Measurements from ENCODE around the gene SLC12A7.
"Not testable (repeated sequence)": the region's sequence is repeated elsewhere in the genome, so short reads cannot be mapped to it uniquely, and the experiment has no call there.

Gene SLC12A7

DNA sequence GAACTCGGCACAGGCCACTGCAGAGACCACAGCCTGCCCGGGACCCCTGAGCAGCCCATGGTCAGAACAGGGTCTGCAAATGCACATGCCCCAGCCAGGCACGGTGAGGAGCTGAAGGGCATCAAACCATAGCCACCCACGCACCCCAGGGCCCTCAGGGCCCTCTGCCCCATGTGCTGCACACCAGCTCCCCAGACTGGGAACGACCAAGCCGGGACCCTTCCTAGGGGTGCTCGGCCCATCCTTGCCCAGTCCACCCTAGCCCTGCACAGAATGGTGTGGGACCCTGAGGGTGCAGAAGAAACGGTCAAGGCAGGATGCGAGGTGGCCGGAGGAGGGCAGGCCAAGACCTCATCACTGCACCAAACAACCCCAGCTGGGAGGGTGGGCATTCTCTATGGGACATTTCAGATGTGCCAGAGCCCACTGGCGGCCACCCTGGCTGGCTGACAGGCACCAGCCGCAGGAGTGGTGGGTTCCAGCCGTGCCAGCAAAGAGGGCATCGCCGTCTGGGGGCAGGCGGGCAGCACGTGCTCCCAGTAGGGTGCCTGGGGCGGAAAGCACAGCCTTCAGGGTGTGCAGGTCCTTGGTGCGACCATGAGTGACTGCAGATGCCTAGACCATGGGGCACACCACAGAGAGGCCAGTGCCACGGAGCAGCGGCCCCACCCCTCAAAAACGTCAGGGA is 16.4 kb downstream of the SLC12A7 start:
- DNase-seq, result no peak

DNA sequence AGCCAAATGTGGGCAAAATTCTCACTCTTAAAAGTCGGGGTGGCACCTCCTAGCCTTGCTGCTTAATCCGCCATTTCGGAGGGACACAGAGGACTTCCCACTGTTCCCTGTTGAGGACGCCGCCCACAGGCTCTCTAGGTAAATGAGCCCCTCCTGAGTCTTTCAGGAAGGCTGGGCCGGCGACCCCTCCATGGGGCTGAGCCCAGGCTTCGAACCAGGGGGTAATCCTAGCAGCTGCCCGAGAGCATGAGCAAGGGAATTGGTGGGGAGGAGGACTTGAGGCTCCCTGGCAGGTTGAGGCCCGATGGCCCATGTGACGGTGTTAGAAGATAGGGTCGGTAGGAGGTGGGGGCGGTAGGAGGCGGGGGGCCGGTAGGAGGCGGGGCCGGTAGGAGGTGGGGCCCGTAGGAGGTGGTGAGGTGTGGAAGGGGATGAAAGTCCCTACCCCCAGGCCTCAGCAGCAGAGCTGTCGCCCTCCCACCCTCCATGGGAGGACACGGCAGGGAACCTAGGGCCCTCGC is 17.1 kb downstream of the SLC12A7 start:
- no peak for DNase-seq

DNA sequence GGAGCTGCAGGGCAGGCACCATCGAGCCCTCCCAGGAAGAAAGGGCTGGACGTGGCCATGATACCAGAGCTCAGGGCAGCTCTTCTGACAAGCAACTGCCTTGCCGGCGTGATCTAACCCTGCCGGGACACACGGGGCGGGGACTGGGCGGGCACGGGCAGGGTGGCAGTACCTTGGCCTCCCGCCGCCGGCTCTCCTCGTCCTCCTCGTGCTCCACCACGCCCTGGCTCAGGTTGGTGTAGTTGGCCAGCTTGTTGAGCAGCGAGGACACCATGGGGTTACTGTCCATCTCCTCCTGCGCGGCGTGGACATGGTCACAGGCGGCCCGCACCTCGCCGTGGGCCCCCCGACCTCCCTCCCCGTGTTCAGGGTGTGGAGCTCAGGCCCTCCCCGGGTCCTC is 18.5 kb downstream of the SLC12A7 start:
- no peak for DNase-seq

DNA sequence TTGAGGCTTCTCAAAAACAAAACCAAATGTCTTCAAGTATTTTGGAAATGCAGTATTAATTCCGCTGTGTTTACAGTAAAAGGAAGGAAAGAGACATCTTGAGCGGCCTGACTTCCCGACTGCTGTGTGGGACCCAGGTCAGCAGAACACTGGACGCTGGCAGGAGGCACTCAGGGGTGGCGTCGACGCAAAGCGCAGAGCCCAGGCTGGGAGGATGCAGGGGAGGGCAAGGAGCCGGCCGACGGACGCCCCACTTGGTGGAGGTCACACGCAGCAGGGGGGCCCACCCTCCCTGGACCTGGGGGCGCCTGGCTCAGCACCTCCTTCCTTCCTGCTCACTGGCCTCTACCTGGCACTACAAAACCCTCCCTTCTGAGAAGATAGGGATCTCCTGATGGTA is 19.7 kb downstream of the SLC12A7 start:
- no peak for DNase-seq

DNA sequence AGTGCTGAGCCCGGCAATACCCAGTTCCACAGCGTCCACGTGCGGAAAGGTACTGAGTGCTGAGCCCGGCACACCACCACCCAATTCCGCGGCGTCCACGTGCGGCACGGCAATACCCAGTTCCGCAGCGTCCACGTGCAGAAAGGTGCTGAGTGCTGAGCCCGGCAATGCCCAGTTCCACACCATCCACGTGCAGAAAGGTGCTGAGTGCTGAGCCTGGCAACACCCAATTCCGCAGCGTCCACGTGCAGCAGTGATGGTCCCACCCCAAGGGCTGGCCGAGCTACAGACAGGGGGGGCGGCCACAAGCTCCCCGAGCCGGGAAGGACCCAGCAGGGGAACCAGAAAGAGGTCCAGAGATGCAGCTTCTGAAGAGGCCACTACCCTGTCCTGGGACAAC is 20.2 kb downstream of the SLC12A7 start:
- DNase-seq, result no peak

DNA sequence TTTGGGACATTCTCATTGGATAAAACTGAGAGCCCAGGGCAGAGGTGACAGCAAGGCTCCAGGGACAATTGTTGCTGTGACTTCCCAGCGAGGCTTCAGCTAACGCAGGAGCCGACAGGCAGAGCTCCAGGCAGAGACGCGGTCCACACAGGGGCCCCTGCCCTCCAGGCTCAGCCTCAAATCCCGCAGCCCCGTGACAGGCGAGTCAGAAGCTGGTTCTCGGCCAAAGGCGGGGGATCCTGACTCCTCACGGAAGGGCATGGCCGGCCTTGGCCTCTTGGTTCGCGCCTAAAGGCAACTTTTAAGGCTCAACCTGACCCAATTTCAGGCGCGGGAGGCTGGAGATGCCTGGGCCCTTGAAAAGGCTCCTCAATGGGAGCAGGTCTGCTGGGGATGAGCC is 21.3 kb downstream of the SLC12A7 start:
- no peak for DNase-seq

DNA sequence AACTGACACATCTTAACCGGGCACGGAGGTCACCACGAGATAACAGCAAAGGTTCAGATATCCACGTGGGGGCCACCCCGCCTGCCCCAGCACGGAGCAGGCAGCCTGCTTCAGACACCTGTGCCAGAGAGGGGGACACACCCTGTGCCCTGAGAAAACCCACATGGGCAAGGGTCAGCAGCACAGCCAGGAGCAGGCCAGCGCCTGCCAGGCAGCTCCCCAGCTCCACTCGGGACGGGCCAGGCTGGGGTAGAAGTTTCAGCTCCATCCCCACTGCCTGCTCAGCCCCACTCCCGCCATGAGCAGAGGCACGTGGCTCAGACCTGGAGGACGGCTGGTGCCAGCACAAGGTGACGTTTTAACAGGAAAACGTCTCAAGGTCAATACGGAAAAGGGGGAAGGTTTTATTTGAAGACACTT is 22.2 kb downstream of the SLC12A7 start:
- DNase-seq, result no peak

DNA sequence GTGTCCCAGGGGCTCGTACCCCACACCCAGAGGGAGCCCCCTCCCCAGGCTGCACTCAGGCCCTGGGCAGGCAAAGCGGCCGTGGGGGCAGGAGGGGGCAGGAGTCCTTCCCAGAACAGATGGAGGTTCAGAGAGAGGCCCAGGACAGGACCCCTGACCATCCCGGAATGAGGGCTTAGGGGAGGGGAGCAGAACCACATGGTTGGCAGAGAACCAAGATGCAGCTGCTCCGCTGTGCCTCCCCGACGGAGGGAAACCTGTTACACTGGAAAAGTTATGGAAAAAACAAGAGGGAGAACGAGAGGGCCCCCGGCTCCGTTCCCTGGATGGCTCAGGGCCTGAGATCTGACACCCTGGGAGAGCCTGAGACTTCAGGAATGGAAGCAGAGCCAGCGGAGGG is 22.7 kb downstream of the SLC12A7 start:
- no peak for DNase-seq

DNA sequence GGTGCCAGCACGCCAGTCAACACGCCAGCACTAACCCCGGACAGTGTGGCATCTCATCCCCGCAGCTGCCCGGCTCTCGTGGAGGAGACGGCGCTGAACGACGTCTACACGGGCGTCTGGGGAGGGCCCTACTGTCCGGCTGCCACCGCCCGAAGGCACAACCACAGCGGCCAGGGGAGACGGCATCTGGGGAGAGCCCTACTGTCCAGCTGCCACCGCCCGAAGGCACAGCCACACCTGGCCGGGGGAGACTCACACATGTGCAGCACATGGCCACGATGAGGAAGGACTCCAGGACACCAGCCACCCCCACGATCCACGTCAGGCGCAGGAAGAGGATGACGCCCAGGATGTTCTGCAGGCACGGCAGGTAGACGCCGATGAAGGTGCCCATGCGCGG is 23.1 kb downstream of the SLC12A7 start:
- no peak for DNase-seq

DNA sequence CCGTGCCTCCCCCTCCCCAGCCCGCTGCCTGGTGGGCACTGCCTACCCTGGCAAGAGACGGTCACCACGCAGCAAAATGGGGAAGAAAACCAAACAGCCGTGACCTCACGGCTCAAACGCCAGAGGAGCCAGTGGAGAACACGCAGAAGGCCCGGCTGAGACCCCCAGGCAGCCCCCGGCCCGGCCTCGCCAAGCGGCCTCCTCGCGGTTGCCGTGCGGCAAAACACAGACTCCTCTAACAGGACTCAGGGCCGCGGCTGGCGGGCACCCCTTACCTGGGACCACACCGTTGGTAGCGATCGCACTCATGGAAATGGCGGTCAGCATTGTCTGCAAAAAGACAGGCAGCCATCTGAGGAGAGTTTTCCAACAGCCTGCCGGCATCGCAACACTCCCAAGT is 23.8 kb downstream of the SLC12A7 start:
- DNase-seq, result no peak

DNA sequence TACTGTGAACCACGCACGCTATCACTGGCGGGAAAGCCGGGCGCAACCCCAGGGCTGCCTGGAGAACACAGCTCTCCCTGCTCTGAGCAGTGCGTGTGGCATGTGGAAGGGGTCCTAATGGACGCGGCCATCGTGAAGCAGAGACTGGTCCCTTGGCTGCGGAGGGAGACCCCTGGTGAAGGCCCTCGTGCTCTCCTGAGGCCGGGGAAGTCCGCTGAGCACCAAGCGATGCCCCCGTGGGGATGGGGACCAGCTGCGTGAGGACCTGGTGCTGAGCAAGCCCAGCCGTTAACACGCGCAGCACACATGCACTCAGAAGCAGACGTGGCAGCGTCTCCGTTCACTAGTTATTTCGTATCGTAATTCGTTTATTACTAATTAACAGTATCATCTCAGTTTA is 24.4 kb downstream of the SLC12A7 start:
- no peak for DNase-seq

DNA sequence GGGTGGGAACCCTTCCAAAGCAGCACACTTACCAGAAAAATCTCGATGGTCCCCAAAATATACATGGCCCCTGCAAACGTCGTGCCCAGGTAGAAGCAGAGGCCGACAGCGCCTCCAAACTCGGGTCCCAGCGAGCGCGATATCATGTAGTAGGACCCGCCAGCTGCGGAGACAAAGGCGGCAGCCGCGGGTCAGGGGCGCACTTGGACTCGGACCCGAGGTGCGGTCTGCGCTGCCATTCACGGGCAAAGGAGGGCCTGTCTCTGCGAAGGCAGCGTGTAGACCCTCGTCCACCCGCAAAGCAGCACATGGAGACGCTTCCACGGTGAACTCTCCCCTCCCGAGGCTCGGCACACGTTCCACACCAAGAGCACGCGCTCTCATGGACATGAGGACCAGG is 25.0 kb downstream of the SLC12A7 start:
- no peak for DNase-seq

DNA sequence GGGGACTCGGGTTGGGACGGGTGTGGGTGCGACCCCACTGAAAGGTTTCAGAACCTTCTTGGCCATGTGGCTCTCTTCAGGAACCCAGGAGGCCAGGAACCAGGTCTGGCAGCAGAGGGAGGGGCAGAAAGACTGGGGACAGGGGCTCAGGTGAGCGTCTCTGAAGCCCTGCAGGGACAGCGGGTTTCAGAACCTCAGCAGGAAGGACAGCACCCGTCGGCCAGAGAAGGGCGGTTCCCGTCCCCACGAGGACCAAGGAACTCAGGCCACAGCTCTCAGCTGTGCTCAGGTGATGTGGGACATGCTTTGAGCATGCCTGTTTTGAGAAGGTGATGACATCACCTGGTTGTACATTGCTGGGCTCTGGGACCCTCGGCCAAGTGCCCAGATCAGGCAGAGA is 25.7 kb downstream of the SLC12A7 start:
- no peak for DNase-seq

DNA sequence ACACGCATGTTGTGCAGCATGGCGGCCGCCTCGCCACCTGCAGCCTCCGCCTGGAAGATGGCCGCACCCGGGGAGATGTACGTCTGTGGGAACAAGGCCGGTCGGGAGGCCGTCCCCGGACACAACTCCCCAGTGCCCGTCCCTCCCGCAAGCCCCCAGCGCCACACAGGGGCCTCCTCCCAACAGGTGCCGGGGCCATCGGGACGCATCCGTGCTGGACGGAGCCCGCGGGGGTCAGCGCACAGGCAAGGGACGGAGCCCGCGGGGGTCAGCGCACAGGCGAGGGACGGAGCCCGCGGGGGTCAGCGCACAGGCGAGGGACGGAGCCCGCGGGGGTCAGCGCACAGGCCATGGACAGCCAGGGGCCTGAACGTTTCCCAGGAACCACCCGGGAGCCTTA is 26.5 kb downstream of the SLC12A7 start:
- no peak for DNase-seq

DNA sequence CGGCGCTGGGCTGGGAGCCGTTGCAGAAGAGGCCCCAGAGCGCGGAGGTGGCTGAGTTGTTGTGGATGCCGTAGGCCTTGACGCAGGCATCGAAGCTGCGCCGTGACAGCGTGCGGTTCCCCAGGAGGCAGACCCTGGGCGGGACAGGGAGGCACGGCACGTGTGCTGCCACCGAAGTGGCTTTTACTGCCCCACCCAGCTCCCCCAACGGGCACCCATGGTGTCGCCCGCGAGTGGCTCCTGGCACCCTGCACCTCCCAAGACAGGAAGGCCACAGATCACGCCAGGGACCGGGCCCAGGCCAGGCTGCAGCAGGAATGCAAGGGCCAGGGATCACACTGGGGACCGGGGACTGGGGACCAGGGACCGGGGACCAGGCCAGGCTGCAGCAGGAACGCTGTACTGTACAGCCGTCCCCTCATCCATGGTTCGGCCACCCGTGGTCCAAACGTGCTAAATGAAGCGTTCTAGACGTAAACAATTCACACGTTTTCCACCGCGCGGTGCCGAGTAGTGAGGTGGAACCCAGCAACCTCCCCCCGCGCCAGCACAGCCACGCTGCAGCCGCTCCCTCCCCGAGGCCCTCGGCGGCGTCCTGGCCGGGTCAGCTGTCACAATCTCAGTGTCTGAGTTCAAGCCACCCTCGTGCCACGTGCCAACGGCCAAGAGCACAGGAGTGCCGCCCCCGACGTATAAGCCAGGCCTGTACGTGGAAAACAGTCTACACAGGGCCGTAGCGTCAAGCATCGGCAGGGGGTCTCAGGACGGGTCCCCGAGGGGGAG is 27.8 kb downstream of the SLC12A7 start:
- no peak for DNase-seq

DNA sequence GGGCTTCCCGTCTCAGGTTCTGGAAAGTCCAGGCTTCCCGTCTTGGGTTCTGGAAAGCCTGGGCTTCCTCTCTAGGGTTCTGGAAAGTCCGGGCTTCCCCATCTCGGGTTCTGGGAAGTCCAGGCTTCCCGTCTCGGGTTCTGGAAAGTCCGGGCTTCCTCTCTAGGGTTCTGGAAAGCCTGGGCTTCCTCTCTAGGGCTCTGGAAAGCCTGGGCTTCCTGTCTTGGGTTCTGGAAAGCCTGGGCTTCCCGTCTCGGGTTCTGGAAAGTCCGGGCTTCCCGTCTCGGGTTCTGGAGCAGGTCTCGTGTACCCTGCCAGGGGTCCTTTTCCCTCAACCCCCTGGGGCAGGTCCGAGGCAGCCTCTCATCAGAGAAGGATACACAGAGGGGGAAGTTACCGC is 28.8 kb downstream of the SLC12A7 start:
- not testable (repeated sequence) for DNase-seq

DNA sequence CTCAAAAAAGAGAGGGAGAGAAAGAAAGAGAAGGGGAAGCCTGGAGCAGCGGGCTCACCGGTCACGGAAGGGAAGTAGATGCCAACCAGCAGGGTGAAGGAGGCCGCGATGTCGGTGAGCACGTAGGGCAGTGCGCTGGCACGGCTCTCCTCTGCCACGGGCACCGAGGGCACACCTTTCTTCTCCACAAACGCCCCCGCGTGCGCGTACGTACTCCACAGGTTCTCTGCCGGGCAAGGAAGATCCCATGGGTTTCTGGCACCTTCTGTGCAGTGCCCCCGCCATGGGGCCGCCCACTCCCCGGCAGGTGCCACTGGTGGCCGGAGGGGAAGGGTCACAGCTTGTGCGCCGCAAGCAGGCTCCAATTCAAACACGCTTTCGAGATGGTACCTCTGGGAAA is 30.3 kb downstream of the SLC12A7 start:
- no peak for DNase-seq

DNA sequence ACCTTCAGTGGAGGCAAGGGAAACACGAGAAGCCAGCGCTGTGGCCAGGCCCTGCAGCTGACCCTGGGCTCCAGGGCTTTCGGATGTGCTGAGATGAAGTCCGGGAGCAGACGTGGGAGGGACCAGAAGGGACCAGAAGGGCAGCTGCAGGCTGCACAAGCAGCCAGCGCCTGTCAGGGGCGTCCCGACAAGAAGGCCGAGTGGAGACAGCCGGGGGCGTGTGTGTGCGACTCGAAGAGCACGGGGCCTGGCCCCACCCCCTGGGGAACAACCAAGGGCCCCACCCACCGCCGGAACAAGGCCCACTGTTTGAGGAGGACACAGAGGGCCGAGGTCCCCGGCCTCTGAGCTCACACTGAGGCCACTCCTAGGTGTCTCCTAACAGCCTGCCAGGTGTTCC is 31.4 kb downstream of the SLC12A7 start:
- no peak for DNase-seq

DNA sequence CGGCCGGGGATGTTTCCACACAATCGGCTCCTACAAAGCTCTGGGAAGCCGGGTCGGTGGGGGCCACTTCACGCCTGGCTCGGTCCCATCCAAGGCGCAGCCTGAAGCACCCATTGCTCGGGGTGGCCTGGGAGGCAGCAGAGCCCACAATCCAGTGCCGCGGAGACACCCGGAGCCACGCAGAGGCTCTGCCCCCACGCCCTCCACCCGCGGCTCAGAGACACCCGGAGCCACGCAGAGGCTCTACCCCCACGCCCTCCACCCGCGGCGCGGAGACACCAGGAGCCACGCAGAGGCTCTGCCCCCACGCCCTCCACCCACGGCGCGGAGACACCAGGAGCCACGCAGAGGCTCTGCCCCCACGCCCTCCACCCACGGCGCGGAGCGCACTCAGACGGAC is 31.9 kb downstream of the SLC12A7 start:
- DNase-seq, result no peak

DNA sequence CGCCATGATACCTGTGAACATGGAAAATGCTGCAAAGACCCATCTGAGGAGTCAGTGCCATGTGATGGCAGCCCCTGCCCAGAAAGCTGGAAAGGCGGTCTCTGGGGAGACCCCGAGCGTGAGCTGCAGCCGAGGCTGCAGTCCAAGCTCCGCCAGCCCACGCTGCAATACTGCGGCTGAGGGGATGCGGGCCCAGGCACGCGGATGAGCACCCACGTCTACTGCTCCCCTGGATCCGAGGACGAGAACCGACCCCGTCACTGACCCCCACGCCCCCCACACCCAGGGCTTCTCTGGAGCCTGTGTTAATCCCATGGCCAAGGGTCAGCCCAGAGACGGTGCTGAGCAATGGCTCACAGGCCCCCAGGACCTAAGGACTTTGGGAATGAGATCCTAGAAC is 32.4 kb downstream of the SLC12A7 start:
- no peak for DNase-seq

DNA sequence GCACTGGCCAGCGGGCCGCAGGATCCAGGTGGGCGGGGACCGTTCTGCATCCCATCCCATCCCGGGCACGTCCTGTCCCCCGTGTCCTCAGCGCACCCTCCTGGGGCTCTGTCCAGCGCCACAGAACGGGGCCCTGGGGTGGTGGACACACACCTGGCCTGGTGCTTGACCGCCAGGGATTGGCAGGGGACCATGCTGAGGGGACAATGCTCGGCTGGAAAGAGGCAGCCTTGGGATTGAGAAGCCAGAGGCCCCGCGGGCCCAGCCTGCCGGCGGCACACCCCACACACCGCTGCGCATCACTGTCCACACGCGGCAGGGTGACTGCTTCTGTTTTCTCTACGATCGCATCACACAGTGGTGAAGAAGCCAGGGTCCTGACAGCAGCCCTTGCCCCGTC is 33.0 kb downstream of the SLC12A7 start:
- DNase-seq, result no peak

DNA sequence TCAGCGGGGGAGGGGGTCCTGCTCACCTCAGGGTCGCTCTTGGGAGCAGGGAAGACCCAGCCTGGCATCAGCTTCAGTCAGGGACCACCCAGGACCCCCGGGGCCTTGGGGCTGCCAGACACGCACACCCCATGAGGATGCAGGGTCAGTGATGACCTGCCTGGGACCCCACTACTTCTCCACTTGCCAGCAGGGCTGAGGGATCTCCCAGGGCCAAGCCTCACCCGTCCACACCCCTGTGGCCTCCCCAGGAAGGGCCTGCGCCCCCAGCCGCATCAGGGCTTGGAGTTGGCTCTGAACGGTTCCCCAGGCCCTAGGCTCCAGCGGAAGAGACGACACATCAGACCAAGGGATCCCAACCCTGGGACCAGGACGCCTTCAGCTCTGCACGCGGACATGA is 33.7 kb downstream of the SLC12A7 start:
- no peak for DNase-seq

DNA sequence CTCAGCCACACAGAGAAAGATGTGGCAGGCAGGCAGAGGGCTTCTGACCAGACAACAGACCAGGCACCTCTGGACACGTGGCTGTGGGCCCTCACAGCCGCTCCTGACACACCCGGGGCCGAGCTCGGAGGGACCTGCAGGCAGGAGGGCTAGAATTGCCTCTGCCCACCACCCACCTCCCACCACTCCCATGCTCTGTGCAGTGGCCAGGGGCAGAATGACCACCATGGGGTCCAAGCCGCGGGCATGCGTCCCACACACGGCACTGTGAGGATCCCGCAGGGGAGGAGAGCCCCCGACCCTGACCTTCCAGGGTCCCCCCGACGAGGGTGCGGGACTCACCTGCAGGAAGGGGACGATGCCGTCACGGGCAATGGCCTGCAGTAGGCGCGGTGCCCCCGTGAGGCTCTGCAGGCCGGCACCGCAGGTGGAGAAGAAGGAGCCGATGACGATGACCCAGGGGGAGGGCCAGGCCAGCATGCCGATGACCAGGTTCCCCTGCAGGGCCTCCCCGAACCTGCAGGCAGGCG is 34.3 kb downstream of the SLC12A7 start:
- DNase-seq, result no peak

DNA sequence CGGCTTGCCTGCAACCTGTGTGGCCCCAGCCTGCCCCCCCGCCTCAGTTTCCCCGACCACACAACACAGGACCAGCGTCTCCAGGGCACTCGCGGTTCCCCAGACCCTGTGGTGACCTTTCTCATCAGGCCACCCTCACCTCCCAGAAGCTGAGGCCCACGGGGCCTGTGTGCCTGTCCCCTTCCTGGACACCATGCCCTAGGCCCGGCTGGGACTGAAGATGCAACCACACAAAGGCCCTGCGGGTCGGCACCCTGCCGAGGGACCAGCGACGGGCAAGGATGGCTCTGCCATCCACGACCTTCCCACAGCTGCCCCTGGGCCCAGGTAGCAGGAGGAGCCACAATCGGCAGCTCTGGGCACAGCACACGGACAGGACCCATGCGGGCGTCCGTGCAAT is 34.8 kb downstream of the SLC12A7 start:
- no peak for DNase-seq

All from midbrain (tissue), 1 donor.